A375 (cell line): ENCODE data around the gene MATN3. TPM values are rescaled to one million over a fixed set of nuclear protein-coding genes. Genes with fewer than 3 reads are reported as not detected.

ENCODE experiments used
- total RNA-seq: library from RNA; depleted of rRNA; stranded (reverse); fragments of >200 nt; shearing (Covaris generic); gene quantifications from 2 replicates; pipeline ENCODE4 v1.2.3, GENCODE V29; 2014; rRNA removed

Gene MATN3, protein sequence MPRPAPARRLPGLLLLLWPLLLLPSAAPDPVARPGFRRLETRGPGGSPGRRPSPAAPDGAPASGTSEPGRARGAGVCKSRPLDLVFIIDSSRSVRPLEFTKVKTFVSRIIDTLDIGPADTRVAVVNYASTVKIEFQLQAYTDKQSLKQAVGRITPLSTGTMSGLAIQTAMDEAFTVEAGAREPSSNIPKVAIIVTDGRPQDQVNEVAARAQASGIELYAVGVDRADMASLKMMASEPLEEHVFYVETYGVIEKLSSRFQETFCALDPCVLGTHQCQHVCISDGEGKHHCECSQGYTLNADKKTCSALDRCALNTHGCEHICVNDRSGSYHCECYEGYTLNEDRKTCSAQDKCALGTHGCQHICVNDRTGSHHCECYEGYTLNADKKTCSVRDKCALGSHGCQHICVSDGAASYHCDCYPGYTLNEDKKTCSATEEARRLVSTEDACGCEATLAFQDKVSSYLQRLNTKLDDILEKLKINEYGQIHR
- 0.15 and 0.66 TPM in 2 replicates for total RNA-seq

DNA sequence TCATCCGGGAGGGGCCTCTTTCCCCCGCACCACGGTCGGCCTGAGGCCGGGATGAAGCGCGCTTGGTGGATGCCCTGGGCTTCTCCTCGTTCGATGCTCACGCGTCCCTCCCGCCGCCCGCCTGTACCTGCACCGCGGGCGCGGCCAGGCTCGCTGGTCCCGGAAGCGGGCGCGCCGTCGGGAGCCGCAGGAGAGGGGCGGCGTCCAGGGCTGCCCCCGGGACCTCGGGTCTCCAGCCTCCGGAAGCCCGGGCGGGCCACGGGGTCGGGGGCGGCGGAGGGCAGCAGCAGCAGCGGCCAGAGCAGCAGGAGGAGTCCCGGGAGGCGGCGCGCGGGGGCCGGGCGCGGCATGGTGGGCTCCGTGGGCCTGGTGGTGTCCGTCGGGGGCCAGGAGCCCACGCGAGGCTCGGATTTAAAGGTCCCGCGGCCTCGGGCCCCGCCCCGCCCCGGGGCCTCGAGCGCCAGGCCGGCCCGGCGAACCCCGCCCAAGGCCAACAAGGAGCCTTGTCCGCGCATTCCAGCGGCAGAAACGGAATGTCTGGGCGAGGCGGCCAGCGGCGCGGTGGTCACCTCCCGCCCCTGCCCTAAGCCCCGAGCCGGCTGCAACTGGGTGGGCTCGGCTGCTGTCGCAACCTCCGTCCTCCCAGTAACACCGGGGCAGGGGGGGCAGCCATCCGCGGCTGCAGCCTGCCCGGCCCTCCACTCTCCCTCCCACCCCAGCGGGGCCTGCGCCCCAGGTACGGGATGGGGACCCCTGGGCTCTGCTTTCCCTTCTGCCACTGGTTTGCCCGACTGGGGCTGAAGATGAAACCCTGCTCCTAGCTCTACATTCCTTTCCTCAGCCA is at the start of gene MATN3:
MATN3 (minus strand) TSS at position 387 of the 844 bp plus-strand sequence; CDS start at position 350, 37 bp downstream.

DNA sequence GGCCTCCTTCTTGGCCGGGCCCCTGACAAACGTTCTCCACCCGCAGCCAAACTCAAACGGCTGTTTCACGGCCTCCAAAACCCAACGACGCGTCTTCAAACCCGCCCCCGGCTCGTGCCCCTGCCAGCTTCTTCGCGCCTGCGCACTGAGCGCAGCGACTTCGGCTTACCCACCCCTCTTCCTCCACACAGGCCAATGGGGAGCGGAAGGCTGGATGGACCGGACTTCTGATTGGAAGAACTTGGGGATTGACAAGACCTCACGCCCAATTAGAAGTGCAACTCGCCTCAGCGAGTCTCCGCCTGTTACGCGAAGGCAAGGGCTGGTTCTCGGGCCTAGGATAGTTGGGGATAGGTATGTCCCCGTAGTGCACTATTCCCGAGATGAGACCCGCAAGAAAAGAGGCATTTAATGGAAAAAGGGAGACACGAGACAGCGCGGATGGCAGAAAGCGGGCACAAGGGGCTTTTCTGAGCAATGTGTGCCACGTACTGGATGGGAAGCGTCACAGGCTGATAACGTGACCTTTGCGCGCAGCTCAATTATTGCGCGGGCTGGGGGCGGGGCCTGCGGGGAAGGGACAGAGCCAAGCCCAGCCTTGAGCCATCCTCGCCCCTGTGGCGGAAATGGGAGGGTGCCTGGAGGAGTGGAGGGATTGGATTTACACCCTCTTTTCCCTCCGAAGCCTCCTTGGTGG is 39.2 kb upstream of the MATN3 start, which contains the start of gene LAPTM4A:
LAPTM4A (minus strand) TSS at position 97 of the 697 bp plus-strand sequence. CDS start 108 bp downstream, outside the sequence.

DNA sequence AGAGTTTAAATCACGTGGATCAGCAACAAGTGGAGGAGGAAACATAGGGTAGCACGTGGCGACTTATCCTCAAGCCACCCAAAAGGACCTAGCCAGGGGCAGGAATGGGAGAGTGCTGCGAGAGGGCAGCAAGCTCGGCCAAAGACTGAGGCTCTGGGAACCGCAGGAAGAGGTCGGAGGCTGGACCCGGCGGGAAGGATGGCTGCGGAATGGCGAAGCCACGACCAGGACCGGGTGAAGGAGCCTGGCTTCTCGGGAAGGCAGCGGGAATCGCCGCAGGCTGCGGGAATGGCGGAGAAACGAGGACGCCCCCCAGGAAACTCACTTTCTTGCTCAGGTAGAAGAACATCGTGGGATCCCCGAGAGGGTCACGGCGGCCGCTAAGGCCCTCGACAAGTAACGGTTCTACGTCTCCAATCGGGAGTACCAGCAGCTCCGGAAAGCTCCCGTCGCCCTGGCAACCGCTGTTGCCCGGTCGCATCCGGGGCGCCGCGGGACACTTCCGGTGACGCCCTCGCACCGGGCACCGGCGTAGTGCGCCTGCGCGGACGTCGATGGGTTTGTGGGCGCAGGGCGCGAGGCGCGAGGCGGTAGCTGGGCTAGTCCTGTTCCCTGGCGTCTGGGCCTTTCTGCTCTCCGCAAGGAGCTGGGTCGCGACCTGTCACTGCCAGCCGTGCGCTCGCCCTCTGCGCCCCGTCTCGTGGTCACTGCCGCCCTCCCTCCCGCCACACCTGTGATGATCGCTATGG is 22.6 kb downstream of the MATN3 start, which contains the start of gene WDR35:
WDR35 (minus strand) TSS at position 439 of the 749 bp plus-strand sequence; CDS start at position 349, 90 bp downstream.

Other genes with a start within 250 kb of the MATN3 start
- gene TTC32, start 110.7 kb downstream of the MATN3 start, total RNA-seq, result 9.3 and 11.8 TPM in 2 replicates
- gene WDR35, start 22.6 kb downstream of the MATN3 start, total RNA-seq, result 17.1 and 18.4 TPM in 2 replicates
- gene LAPTM4A, start 39.0 kb upstream of the MATN3 start, total RNA-seq, result 24.6 and 27.3 TPM in 2 replicates
- gene SDC1, start 212.5 kb upstream of the MATN3 start, total RNA-seq, result 31.4 and 35.3 TPM in 2 replicates